ENCODE measurements around the gene AHCY.

DNA sequence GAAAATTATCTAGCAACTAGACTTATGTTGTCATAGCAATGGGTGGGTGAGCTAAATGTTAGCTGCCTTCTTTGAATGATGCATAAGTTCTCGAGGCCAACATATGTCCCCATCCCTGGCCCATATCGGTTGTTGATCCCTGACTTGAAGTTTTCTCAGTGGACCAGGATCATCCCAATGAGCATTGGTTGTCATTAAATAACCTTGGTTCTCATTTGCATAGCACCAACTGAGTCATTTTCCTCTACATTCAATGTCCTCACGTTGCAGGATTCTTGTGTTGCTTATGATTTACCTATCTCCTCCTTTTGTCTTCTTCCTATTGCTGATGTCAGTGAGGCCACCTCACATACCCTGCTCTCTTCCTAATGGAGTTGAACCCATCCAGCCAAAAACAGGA, 12.1 kb upstream of the AHCY start:
- no peak for TF ChIP-seq FOS (IDR thresholded peaks at IDR 0.05; ENCODE audit: low read depth, low read length)
- TF ChIP-seq, protein P1, sequence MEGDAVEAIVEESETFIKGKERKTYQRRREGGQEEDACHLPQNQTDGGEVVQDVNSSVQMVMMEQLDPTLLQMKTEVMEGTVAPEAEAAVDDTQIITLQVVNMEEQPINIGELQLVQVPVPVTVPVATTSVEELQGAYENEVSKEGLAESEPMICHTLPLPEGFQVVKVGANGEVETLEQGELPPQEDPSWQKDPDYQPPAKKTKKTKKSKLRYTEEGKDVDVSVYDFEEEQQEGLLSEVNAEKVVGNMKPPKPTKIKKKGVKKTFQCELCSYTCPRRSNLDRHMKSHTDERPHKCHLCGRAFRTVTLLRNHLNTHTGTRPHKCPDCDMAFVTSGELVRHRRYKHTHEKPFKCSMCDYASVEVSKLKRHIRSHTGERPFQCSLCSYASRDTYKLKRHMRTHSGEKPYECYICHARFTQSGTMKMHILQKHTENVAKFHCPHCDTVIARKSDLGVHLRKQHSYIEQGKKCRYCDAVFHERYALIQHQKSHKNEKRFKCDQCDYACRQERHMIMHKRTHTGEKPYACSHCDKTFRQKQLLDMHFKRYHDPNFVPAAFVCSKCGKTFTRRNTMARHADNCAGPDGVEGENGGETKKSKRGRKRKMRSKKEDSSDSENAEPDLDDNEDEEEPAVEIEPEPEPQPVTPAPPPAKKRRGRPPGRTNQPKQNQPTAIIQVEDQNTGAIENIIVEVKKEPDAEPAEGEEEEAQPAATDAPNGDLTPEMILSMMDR (conservative IDR thresholded peaks at IDR 0.05; ENCODE audit: low read depth, low read length) = no peak
- no peak for TF ChIP-seq SMC3 (IDR thresholded peaks at IDR 0.05; ENCODE audit: low read depth, low read length)

All from IMR-90 (cell line).